Memory B cell (primary cell): Measurements from ENCODE around the gene SLC34A3.

Experiments used
- ATAC-seq: fragments of 150-1000 bp; cut with Tn5 transposase; 2 replicates; pipeline ENCODE4 v1.10.0; 2021; ENCODE audit warnings: low read depth, mild to moderate bottlenecking, moderate library complexity
- DNase-seq, 2 donors: peaks; one replicate each; pipeline ENCODE4 v3.0.0; 2022; ENCODE audit warnings: low spot score in 2 of 2
- H3K27ac Mint-ChIP-seq: one replicate; pipeline ENCODE4 v1.8.0; 2022; ENCODE audit warnings: mild to moderate bottlenecking, moderate library complexity, mixed read lengths
- H3K27me3 Mint-ChIP-seq: one replicate; pipeline ENCODE4 v1.8.0; 2022; ENCODE audit warnings: mixed read lengths
- H3K36me3 Mint-ChIP-seq: one replicate; pipeline ENCODE4 v1.8.0; 2022; ENCODE audit warnings: mild to moderate bottlenecking, mixed read lengths
- H3K4me1 Mint-ChIP-seq: one replicate; pipeline ENCODE4 v1.8.0; 2022; ENCODE audit warnings: mixed read lengths
- H3K4me3 Mint-ChIP-seq: one replicate; pipeline ENCODE4 v1.8.0; 2022; ENCODE audit warnings: mild to moderate bottlenecking, moderate library complexity, mixed read lengths
- H3K9me3 Mint-ChIP-seq: one replicate; pipeline ENCODE4 v1.8.0; 2022; ENCODE audit warnings: mixed read lengths

SLC34A3 gene

DNA sequence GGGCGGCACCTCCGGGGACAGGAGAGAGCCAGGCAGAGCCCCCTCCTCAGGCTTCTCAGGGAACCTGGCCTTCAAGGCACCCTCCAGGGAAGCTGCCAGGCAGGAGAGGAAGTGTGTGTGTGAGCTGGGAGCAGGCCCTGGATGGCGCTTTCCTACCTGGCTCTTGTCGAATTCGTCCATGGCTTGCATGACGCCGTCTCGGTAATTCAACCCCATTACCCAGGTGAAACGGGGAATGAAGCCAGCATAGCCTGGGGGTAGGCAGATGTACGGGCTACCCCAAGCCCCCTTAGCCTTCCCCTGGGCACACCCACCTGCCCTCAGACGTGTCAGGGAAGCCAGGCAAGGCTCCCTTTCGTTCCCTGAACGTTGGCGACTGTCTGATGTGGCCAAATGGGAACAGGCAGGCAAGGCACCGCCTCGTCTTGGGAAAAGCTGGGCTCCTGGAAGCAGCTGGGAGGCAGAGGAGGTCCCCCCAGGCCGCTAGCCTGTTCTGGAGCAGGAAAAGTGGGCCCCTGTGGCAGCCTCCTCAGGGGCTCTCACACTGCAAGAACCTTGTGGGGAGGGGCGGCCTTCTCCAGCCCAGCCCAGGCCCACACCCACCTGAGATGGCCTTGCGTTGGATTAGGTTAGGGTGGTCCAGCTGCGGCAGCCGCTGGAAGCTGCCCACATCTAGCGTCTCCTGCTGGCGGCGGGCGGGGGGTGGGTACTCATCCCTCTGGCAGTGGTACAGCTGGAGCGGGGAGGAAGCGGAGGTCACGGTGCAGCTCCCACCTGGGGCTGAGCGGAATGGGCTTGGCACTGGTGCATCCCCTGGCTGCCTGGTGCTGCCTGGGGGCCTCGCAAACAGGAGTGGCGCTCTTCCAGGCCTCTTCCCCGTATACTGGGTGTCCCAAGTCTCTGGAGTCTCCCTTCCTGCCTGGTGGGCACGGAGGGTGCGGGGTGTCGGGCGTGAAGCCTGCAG is 14.1 kb downstream of the SLC34A3 start:
- Mint-ChIP-seq H3K4me3 (no peak overlapping the region), H3K27me3 (no peaks in the 10 kb centered on the region), H3K27ac (peak overlapping the region; percentile 63)

GRCh38 chr9:137245450-137246421 is 15.0 kb downstream of the SLC34A3 start:
- no peaks in the 10 kb centered on the region for H3K36me3 Mint-ChIP-seq
- H3K4me3 Mint-ChIP-seq = no peak overlapping the region
- H3K27ac Mint-ChIP-seq = no peak overlapping the region
- no peaks in the 10 kb centered on the region for H3K27me3 Mint-ChIP-seq
- no peaks in the 10 kb centered on the region for H3K9me3 Mint-ChIP-seq
- peaks cover 15% of the 10 kb centered on the region for H3K4me1 Mint-ChIP-seq
- DNase-seq = no peak
- ATAC-seq = no peak

More for the DNA sequence above, 14.1 kb downstream of the SLC34A3 start:
- no peaks in the 10 kb centered on the region for H3K9me3 Mint-ChIP-seq
- DNase-seq = no peak
- peaks cover 15% of the 10 kb centered on the region for H3K4me1 Mint-ChIP-seq
- H3K36me3 Mint-ChIP-seq = no peaks in the 10 kb centered on the region
- ATAC-seq = no peak

DNA sequence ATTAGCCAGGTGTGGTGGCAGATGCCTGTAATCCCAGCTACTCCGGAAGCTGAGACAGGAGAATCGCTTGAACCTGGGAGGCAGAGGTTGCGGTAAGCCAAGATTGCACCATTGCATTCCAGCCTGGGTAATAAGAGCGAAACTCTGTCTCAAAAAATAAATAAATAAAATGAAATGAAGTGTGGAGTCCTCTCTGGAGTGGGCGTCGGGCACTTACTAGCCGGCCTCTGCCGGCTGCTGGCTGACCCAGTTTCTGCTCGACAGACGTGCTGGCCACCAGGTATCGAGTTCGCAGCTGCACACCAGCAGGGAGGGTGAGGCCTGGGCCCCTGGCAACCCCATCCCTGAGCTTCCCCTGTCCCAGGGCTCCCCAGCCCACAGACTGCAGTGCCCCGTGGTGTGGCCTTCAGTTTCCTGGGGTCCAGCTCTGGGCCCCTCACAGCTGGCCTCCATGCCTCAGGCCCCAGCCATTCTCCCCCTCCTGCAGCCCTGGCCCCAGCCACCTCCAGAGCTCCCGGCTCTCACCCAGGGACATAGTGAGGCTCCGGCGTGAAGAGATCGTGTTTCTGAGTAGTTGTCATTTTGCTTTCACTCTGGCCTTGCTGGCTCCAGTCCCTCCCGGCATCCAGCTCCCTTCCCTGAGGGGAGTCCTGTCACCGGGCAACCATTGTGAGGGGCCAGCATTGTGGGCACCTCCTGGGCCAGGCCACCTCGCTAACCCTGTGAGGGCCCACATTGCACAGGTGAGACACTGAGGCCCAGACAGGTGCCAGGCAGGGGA is 16.6 kb downstream of the SLC34A3 start:
- H3K27ac Mint-ChIP-seq = no peak overlapping the region
- ATAC-seq = no peak

GRCh38 chr9:137247916-137248175 is 17.1 kb downstream of the SLC34A3 start:
- Mint-ChIP-seq H3K27me3 (peaks cover 1% of the 10 kb centered on the region), H3K4me3 (no peak overlapping the region)
- ATAC-seq = no peak

More for the DNA sequence above, 16.6 kb downstream of the SLC34A3 start:
- Mint-ChIP-seq H3K4me3 (no peak overlapping the region), H3K9me3 (no peaks in the 10 kb centered on the region), H3K4me1 (peaks cover 13% of the 10 kb centered on the region), H3K36me3 (no peaks in the 10 kb centered on the region), H3K27me3 (peaks cover 1% of the 10 kb centered on the region)
- no peak for DNase-seq

DNA sequence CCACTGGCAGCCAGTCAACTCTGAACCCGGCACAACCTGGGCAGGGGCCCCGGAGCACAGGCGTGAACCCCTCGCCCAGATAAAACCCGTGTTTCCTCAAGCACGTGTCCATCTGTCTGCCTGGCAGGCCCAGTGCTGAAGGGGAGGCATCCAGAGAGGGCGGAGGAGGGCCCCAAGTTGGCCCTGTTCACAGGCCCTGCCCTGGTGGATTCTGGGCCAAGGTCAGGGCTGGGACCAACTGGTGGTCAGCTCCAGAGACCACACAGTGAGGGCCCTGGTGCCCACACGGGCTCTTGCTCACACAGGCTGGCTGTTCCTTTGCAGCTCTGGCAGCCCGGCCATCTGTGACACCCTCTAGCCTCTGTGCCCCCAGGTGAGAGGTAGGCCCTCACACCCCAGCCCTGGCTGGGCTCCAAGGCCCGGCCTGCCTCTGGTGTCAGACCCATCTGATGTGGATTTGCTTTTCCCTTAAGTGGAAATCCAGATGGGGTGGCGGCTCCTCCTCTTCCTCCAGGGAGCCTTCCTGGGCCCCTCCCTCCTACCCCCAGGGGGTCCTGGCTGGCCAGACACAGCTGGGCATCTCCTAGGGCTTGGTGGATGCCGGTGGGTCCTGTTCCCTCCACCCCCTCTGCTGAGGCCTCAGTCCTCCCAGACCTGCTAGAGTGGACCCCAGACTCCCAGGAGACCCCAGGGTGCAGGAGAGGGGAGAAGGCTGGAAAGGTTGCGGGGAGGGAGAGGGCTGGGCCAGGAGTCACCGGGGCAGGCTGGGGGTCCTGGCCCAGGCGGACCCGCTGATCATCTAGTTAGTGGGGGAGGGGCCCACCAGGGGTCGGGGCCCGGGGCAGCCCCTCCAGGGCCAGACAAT is 19.9 kb downstream of the SLC34A3 start:
- Mint-ChIP-seq H3K4me1 (peaks cover 6% of the 10 kb centered on the region), H3K36me3 (no peaks in the 10 kb centered on the region), H3K27ac (no peak overlapping the region)

More at GRCh38 chr9:137247916-137248175, 17.1 kb downstream of the SLC34A3 start:
- no peaks in the 10 kb centered on the region for H3K36me3 Mint-ChIP-seq
- no peaks in the 10 kb centered on the region for H3K9me3 Mint-ChIP-seq
- no peak overlapping the region for H3K27ac Mint-ChIP-seq
- peaks cover 8% of the 10 kb centered on the region for H3K4me1 Mint-ChIP-seq
- no peak for DNase-seq

GRCh38 chr9:137251194-137251461 is 20.4 kb downstream of the SLC34A3 start, which contains the start of gene STPG3:
TSS of gene STPG3 (plus strand) at chr9:137251286. CDS start at chr9:137251287, 1 bp downstream.
- DNase-seq (no peak), ATAC-seq (no peak)
- Mint-ChIP-seq H3K9me3 (no peaks in the 10 kb centered on the region), H3K27me3 (peaks cover 1% of the 10 kb centered on the region), H3K27ac (no peak within 1 kb of the TSS), H3K36me3 (no peaks in the 10 kb centered on the region), H3K4me3 (no peak within 1 kb of the TSS), H3K4me1 (peaks cover 6% of the 10 kb centered on the region)

More for the DNA sequence above, 19.9 kb downstream of the SLC34A3 start:
- Mint-ChIP-seq H3K27me3 (peaks cover 1% of the 10 kb centered on the region), H3K4me3 (no peak overlapping the region), H3K9me3 (no peaks in the 10 kb centered on the region)
- no peak for ATAC-seq
- DNase-seq = no peak

GRCh38 chr9:137251490-137252268 is 21.0 kb downstream of the SLC34A3 start:
- DNase-seq (no peak), ATAC-seq (no peak)
- Mint-ChIP-seq H3K27me3 (peaks cover 1% of the 10 kb centered on the region), H3K4me3 (no peak overlapping the region), H3K36me3 (no peaks in the 10 kb centered on the region), H3K4me1 (peaks cover 8% of the 10 kb centered on the region), H3K27ac (no peak overlapping the region), H3K9me3 (no peaks in the 10 kb centered on the region)

DNA sequence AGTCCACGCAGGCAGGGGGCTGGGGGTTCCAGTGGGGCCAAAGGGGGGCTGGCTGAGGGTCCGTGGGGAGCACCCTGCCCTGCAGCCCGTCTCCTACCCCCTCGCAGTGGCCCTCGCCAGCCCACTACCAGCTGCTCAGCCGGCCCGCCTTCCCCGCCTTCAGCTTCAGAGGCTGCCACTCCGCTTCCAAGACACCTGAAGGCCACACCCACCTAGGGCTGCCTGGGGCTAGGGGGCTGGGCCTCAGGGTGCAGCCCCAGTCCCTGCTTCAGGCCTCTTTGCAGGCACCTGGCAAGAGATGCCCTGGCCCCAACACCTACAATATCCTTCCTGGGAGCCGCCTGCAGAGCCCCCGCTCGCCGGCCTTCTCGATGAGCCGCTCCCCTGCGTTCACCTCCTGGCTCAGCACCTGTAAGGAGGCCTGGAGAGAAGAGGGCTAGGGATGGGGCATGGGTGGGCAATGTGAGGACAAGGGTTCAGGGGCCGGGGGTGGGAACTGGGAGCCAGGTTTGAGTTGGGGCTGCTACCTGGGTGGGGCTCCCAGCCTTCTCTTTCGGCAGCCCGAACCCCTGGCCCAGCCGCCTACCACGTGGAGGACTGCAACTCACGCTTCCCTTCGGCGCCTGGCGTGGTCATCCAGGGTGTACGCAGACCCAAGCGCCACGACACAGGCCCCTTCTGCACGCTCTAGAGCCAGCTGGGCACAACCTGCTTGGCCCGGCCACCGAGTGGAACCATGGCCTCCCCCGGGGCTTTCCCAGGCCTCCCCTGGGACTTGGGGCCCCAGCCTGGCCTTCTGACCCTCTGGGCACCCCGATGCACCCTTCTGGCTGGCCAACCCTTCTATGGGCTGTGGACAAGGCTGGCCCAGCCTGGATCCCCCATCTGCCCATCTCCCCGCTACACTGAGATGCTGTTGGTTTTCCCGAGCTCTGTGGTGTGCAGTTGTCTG is 22.1 kb downstream of the SLC34A3 start:
- peaks cover 1% of the 10 kb centered on the region for H3K27me3 Mint-ChIP-seq

DNA sequence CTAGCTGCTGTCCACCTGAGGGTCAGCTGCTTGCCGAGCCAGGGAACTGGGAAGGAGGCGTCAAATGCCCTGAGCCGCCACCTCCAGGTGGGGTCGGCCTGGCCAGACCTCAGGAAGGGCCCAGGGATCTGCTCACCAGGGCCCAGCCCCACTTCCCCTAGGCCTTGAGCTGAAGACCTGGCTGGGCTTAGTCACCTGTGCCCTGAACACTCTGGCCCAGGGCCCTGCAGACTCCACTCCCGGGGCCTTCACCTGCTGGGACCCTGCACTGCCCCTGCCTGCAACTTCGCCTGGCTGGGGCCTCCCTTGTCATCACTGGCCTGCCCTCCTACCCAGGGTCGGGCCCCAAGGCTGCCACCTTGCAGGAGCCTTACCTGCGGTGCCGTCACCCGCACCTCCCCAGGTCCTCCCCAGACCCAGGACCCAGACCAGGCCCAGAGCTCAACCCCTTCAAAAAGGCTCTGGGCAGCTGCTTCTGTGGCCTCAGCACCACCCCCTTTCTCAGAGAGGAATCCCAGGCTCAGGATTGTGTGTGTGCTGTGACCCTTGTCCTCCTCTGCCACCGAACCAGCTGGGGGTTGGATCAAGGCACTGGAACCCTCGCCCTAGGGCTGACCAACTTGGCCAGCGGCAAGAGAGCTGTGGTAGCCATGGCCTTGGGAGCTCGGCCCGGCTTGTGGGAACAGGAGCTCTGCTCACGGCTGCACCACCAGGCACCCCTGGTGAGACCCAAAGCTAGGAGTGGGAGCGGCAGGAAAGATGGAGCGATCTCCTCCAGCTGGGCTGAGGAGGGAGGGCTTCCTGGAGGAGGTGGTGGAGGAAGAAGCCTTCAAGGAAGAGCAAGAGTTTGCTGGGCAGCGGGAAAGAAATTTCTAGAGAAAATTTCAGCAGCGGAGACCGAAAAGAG is 23.3 kb downstream of the SLC34A3 start:
- Mint-ChIP-seq H3K27ac (peak overlapping the region; percentile 76), H3K9me3 (no peaks in the 10 kb centered on the region), H3K4me1 (peaks cover 8% of the 10 kb centered on the region), H3K4me3 (peak overlapping the region; percentile 89), H3K36me3 (no peaks in the 10 kb centered on the region), H3K27me3 (peaks cover 1% of the 10 kb centered on the region)
- no peak for ATAC-seq
- no peak for DNase-seq

More for the DNA sequence above, 22.1 kb downstream of the SLC34A3 start:
- Mint-ChIP-seq H3K9me3 (no peaks in the 10 kb centered on the region), H3K4me3 (no peak overlapping the region), H3K27ac (no peak overlapping the region), H3K36me3 (no peaks in the 10 kb centered on the region), H3K4me1 (peaks cover 8% of the 10 kb centered on the region)
- no peak for ATAC-seq
- DNase-seq = no peak

DNA sequence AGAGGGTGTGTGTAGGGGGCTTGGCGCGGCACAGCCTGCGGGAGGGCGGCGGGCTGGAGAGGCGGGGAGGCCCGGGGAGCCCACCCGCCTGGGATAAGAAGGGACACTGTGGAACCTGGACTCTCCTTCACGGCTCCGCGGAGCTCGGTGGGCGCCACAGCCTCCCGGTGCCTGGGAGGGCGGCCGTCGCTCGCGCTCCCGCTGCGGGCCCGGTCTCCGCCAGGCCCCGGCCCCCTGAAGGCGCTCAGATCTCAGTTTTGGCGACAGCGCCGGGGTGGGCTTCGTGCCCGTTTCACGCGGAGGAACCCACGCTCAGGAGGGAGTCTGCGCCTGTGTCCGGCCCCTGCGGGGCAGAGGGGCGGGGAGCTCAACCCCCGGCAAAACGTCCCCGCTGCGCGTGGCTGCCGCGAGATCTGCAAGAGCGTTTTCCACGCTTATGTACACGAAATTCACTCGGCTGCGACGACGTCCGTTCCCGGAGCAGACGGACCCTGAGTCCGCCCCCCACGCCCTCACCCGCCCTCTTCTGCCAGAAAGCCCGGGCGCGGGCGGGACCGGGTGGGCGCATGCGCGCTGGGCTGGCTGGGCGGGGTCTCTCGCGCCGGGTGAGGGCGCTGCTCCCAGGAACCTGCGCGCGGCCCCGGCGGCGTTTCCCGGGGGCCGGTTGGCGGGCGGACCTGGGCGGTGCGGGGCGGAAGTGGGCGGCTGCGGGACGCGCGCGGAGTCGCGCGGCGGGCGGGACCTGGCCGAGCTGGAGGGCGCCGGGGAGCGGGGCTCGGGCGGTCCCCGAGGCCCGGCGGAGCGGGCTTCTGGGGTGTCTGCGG is 24.1 kb downstream of the SLC34A3 start, which contains the start of gene NELFB:
Gene NELFB, plus strand, starts transcription at position 704 of the 824 bp plus-strand sequence.
- ATAC-seq (peak; percentile 90), DNase-seq (peak; percentile 98 to 100)
- Mint-ChIP-seq H3K36me3 (no peaks in the 10 kb centered on the region), H3K27ac (peak within 1 kb of the TSS; percentile 76), H3K4me3 (peak within 1 kb of the TSS; percentile 89), H3K4me1 (peaks cover 9% of the 10 kb centered on the region), H3K27me3 (peaks cover 1% of the 10 kb centered on the region), H3K9me3 (no peaks in the 10 kb centered on the region)
